ENCODE data around the gene BICD1.

GRCh38 chr12:32261638-32262037 lies 155.0 kb downstream of the BICD1 start:
- TF ChIP-seq CTCF (IDR thresholded peaks at IDR 0.05): no peak
- no peak for TF ChIP-seq POLR2A (IDR thresholded peaks at IDR 0.05)
- TF ChIP-seq POLR2AphosphoS5 (IDR thresholded peaks at IDR 0.05): no peak
- TF ChIP-seq EP300 (IDR thresholded peaks at IDR 0.05): no peak
